Pulmonary artery endothelial cell (primary cell): Measurements from ENCODE around the gene SCNN1A. TPM values are rescaled to one million over a fixed set of nuclear protein-coding genes. Genes with fewer than 3 reads are reported as not detected.
"Not testable (repeated sequence)": the region's sequence is repeated elsewhere in the genome, so short reads cannot be mapped to it uniquely, and the experiment has no call there.

Experiments
- DNase-seq: peaks from one replicate; pipeline ENCODE4 v3.0.0-alpha.2; 2011; ENCODE audit warnings: low read depth, low spot score
- total RNA-seq: library from RNA; depleted of rRNA; stranded (reverse); fragments of >200 nt; gene quantifications from 2 replicates; pipeline ENCODE4 v1.2.3, GENCODE V29; 2014

The SCNN1A gene
- total RNA-seq, 1 donor from 2014 or later = 0.13 TPM

DNA sequence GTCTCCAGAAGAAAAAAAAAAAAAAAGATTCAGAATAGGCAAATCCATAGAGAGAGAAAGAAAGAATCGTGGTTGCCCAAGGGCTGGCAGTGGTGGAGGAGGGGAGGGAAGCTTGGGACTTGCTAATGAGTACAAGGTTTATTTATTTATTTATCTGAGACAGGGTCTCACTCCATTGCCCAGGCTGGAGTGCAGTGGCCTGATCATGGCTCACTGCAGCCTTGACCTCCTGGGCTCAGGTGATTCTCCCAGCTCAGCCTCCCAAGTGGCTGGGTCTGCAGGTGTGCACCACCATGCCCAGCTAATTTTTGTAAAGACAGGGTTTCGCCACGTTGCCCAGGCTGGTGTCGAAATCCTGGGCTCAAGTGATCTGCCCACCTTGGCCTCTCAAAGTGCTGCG is 23.7 kb downstream of the SCNN1A start:
- DNase-seq = no peak

DNA sequence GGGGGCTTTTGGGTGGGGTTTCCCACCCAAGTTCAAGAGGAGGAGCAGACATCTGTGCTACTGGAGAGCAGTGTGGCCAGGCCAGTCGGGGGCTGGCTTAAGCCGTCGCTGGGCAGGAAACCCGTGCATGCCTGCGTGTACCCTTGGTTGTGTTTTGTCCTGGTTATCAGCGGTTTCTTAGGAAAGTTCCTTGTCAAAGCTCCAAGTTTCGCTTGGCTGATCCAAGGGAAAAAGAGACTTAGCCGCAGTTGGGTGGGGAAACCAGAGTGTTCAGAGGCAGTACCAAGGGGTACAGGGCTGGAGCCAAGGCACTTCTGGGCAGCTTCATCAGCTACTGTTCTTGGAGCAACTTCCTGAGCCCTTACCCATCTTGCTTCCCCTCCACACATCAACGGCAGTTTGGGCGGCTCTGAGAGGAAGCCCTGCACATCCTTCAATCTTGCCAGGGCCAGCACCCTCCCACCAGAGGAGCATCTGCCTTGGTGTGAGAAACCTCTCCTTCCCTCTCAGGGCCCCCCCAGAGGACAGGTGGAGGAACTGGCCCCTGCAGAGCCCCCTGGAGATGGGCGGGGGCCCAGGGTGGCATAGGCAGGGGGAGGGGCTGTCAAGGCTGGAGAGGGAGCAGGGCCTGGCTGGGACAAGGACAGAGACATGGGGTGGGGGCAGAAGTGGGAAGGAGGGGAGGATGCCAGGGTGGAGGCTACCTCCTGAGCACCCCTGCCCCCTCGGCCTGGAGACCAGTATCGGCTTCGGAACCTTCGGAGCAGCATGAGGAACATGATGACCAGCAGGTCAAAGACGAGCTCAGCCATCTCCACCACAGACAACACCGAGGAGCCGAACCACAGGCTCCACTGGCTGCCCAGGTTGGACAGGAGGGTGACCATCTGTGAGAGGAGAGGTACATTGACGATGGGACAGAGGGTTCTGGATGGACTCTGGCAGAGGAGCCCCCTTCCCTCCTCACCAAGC is 27.7 kb downstream of the SCNN1A start:
- DNase-seq = peak; percentile 75

- DNase-seq = no peak
These were observed 28.4 kb downstream of the SCNN1A start for GRCh38 chr12:6346942-6347341.

DNA sequence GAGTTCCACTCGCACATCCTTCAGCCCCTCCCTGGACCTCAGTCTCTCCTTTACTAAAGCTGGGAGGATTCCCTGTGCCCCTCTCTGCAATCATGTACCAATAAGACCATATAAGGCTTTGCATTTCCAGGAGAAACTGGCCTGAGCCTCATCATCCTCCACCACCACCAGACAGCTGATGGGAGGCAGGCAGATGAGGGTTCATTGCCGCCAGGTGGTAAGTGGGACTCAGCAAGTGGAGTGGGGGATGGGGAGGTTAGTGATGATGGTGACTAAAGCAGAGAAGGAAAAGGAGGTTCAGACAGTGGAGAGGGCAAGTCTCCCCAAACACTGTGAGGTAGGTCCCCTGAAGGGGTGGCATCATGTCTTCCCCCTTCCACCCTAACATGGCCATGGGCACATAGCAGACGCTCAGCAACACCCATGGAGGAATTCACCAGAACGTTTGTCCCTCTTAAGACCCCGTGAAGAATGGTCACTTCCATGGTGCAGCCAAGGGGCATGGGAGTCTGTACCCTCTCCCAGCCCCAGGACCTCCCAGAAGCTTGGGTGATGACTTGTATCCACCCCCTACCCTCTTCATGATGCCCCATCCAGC is 29.0 kb downstream of the SCNN1A start:
- DNase-seq = no peak

GRCh38 chr12:6345319-6346091 is 29.9 kb downstream of the SCNN1A start:
- DNase-seq = peak; percentile 85

DNA sequence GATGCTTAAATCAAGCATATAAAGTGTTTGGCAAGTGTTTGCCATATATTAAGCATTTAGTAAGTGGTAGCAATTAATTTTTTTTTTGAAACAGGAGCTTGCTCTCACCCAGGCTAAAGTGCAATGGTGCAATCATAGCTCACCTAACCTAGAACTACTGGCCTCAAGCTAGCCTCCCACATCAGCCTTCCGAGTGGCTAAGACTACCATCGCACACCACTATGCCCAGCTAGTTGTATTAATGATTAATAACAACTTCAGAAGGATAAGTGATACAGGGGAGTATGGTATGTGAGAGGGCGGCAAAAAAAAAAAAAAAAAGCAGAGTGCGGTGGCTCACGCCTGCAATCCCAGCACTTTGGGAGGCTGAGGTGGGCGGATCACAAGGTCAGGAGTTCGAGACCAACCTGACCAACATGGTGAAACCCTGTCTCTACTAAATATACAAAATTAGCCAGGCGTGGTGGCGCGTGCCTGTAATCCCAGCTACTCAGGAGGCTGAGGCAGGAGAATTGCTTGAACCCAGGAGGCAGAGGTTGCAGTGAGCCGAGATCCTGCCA is 31.2 kb downstream of the SCNN1A start:
- DNase-seq = not testable (repeated sequence)

- DNase-seq = no peak
These were observed 31.8 kb downstream of the SCNN1A start for GRCh38 chr12:6343518-6343917.

DNA sequence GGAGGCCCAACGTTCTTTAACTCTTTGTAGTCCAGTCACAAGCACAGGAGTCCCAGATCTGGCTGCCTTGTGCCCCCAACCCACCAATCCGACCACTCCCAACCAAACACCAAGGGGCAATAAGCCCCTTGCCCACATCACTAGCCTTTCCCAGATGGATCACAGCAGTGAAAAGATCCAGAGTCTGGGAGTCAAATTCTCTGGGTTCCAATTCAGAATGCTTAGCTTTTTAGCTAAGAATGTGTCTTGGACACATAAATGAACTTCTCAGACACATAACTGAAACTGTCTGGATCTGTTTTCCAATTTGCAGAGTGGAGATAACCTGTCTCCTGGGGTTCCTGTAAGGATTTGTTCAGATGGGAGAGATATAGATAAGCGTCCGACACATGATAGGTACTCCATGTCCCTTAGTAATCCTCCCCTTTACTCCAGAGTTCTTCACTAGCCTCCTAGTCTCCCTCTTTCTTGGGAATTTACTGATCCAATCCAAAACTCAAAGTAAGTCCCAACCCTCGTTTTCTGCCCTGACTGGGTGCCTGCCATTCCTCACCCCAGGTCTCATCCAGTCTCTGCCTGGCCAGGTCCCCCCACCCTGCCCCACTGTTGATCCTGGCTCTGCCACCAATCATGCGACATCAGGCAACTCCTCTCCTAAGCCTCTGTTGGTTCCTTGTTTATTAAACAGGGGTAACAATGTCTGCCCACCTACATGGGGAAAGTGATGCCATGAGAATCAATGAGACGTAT is 33.0 kb downstream of the SCNN1A start:
- no peak for DNase-seq

GRCh38 chr12:6341417-6342139 is 33.8 kb downstream of the SCNN1A start, which contains the start of gene TNFRSF1A:
TNFRSF1A (minus strand) TSS chr12:6342076; CDS start chr12:6341814, 262 bp downstream.
- DNase-seq = no peak

GRCh38 chr12:6340745-6341416 is 34.5 kb downstream of the SCNN1A start:
- no peak for DNase-seq

GRCh38 chr12:6340032-6340638 is 35.2 kb downstream of the SCNN1A start:
- no peak for DNase-seq

GRCh38 chr12:6338955-6339354 is 36.4 kb downstream of the SCNN1A start:
- DNase-seq = no peak

DNA sequence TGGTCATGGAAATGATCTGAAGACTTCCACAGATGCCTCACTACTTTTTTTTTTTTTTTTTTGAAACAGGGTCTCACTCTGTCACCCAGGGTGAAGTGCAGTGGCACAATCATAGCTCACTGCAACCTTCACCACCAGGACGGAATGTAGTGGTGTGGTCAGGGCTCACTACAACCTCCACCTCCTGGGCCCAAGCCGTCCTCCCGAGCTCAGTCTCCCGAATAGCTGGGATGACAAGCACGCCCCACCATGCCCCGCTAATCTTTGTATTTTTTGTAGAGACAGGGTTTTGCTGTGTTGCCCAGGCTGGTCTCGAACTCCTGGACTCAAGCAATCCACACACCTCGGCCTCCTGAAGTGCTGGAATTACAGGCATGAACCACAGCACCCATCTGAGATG is 36.8 kb downstream of the SCNN1A start:
- DNase-seq = not testable (repeated sequence)

- DNase-seq = no peak
These were observed 37.4 kb downstream of the SCNN1A start for GRCh38 chr12:6337958-6338433.

DNA sequence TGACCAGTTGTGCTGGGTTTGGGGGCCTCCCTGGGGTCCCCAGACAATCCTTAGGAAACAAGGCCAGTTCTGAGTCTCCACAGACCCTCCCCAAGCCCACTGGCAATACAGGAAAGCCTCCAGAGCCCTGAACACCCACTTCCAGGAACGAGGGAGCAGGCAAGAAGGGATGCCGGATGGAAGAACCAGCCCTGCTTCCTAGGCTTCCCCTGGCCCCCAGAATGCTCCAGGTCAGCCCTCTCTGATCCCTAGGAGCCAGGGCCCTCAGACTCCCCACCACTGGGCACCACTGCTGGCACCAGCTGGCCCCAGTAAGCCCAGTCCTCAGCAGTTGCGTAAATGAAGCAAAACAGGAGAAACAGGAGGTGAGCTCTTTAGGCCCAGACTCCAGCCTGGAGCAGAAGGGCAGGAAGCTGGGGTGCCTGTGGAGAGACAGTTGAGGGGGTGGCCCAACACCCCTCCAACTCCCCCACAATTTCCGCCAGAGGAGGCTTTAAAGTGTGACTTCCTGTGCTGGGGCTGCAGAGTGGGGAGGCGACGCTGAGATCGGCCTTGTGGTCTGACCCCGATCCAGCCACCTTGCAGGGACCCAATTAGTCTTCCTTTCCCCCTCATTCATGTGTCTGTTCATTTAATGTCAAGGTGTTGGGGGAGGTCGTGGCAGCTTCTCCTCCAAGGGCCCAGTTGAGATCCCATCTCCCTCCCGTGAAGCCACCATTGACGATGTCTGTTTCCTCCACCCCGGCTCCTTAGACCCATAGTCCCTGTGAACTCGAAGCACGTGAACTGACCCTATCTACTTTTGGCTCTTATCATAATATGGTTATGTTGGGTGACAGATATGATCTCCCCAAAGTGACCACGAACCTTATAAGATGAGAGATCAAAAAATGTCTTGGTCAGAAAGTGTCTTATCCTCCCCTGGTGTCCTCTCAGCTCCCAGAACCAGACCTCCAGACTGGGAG is 38.2 kb downstream of the SCNN1A start:
- DNase-seq = no peak

GRCh38 chr12:6336079-6336888 is 39.1 kb downstream of the SCNN1A start:
- DNase-seq = peak; percentile 99
